PC-9 (cell line): Measurements from ENCODE around the gene SLC22A1. TPM values are rescaled to one million over a fixed set of nuclear protein-coding genes. Genes with fewer than 3 reads are reported as not detected.
"Not testable (repeated sequence)": the region's sequence is repeated elsewhere in the genome, so short reads cannot be mapped to it uniquely, and the experiment has no call there.

Source experiments
- BruUV-seq: library from RNA; stranded (reverse); fragments of 400-500 nt; replicated peaks from 2 replicates; lab custom pipeline; 2021; lab: Mats Ljungman, UMichigan
- CTCF ChIA-PET: fragments of 300-600 bp; sonication (Branson Sonifier 250); formaldehyde crosslinking; loops from one replicate; lab custom pipeline; 2022; ENCODE audit warnings: antibody characterized with exemption; lab: Charles Lee
- POLR2A ChIA-PET: fragments of 300-600 bp; sonication (Branson Sonifier 250); formaldehyde crosslinking; loops from one replicate; lab custom pipeline; 2022; ENCODE audit warnings: antibody characterized with exemption; ENCODE audit not compliant: unreplicated experiment; lab: Charles Lee
- DNase-seq, 2 experiments: peaks; one replicate each; pipeline versions ENCODE4 v3.0.0 to v3.0.0-alpha.2; 2015 to 2022; ENCODE audit warnings: mixed read lengths in 1 of 2
- H2AFZ ChIP-seq: fragments of 200-600 bp; sonication (generic); 2 replicates; pipeline ENCODE4 v1.8.1; 2017; ENCODE audit warnings: antibody characterized with exemption
- H3F3A ChIP-seq: fragments of 200-600 bp; sonication (generic); 2 replicates; pipeline ENCODE4 v1.8.1; 2017; ENCODE audit warnings: antibody characterized with exemption, mild to moderate bottlenecking, low read depth; ENCODE audit not compliant: insufficient read depth
- H3K27ac ChIP-seq: fragments of 200-600 bp; sonication (generic); 2 replicates; pipeline ENCODE4 v1.6.1; 2016; ENCODE audit warnings: mixed run types
- H3K27me3 ChIP-seq: fragments of 200-600 bp; sonication (generic); 2 replicates; pipeline ENCODE4 v1.6.1; 2016; ENCODE audit warnings: low read depth, mixed run types; ENCODE audit not compliant: insufficient read depth
- H3K36me3 ChIP-seq: fragments of 200-600 bp; sonication (generic); 2 replicates; pipeline ENCODE4 v1.6.1; 2016; ENCODE audit warnings: low read depth, mixed run types
- H3K4me1 ChIP-seq: fragments of 200-600 bp; sonication (generic); replicated peaks from 2 replicates; pipeline ENCODE4 v1.6.1; 2016; ENCODE audit warnings: mixed run types; ENCODE audit not compliant: insufficient read depth
- H3K4me2 ChIP-seq: fragments of 200-600 bp; sonication (generic); 2 replicates; pipeline ENCODE4 v1.6.1; 2017; ENCODE audit warnings: mixed run types
- H3K4me3 ChIP-seq: fragments of 200-600 bp; sonication (generic); 2 replicates; pipeline ENCODE4 v1.6.1; 2016; ENCODE audit warnings: mixed run types
- H3K79me2 ChIP-seq: fragments of 200-600 bp; sonication (generic); 2 replicates; pipeline ENCODE4 v1.6.1; 2017; ENCODE audit warnings: low read depth, mixed run types
- H3K9me2 ChIP-seq: fragments of 200-600 bp; sonication (generic); 2 replicates; pipeline ENCODE4 v1.8.1; 2017; ENCODE audit warnings: mild to moderate bottlenecking; ENCODE audit not compliant: insufficient read depth
- H3K9me3 ChIP-seq: fragments of 200-600 bp; sonication (generic); 2 replicates; pipeline ENCODE4 v1.8.1; 2016; ENCODE audit warnings: low read depth; ENCODE audit not compliant: insufficient read depth
- H4K20me1 ChIP-seq: fragments of 200-600 bp; sonication (generic); 2 replicates; pipeline ENCODE4 v1.8.1; 2017; ENCODE audit not compliant: insufficient read depth
- EZH2 ChIP-seq: fragments of 200-600 bp; sonication (generic); IDR thresholded peaks from 2 replicates; pipeline ENCODE4 v1.8.0; 2017; ENCODE audit warnings: antibody characterized with exemption, low read depth
- intact Hi-C: fragments of 100-400 bp; cut with micrococcal nuclease; formaldehyde crosslinking; loops from one replicate; pipeline ENCODE4 v1.10.0; 2022; ENCODE audit not compliant: unreplicated experiment
- total RNA-seq: library from RNA; stranded (reverse); gene quantifications from 2 replicates; pipeline ENCODE4 v1.2.3, GENCODE V29; 2021
- TF ChIP-seq, protein P1 (sequence below): fragments of 200-600 bp; sonication (generic); conservative IDR thresholded peaks from 2 replicates; pipeline ENCODE4 v1.6.1; 2017; ENCODE audit warnings: mixed run types, antibody characterized with exemption, mild to moderate bottlenecking, moderate library complexity

Gene SLC22A1
- total RNA-seq, 1 experiment from 2014 or later: not detected

DNA sequence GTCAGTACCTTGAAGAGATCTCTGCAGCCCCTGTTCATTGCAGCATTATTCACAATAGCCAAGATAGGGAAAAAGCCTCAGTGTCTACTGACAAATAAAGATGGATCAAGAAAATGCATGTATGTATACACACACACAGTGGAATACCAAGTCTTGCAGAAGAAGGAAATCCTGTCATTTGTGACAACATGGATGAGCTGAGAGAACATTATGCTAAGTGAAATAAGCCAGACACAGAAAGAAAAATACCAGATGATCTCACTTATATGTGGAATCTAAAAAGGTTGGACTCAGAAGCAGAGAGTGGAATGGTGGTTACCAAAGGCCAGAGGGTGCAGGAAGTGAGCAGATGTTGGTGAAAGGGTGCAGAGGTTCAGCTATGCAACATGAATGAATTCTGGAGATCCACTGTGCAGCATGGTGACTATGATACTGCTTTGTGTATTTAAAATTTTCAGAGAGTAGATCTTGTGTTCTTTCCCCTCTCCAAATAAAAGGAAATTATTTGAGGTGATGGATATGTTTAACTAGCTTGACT, 11.0 kb upstream of the SLC22A1 start:
- Histone ChIP-seq H3F3A (no peaks in the 10 kb centered on the region), H4K20me1 (no peaks in the 10 kb centered on the region), H2AFZ (no peak overlapping the region), H3K9me3 (no peaks in the 10 kb centered on the region), H3K27me3 (no peaks in the 10 kb centered on the region), H3K27ac (no peak overlapping the region), H3K79me2 (no peaks in the 10 kb centered on the region), H3K4me1 (no peaks in the 10 kb centered on the region), H3K4me3 (no peak overlapping the region), H3K4me2 (no peak overlapping the region), H3K36me3 (no peaks in the 10 kb centered on the region), H3K9me2 (no peaks in the 10 kb centered on the region)
- no peak for DNase-seq
- POLR2A ChIA-PET: no interaction called here
- BruUV-seq: no TSS peak
- TF ChIP-seq, protein P1, sequence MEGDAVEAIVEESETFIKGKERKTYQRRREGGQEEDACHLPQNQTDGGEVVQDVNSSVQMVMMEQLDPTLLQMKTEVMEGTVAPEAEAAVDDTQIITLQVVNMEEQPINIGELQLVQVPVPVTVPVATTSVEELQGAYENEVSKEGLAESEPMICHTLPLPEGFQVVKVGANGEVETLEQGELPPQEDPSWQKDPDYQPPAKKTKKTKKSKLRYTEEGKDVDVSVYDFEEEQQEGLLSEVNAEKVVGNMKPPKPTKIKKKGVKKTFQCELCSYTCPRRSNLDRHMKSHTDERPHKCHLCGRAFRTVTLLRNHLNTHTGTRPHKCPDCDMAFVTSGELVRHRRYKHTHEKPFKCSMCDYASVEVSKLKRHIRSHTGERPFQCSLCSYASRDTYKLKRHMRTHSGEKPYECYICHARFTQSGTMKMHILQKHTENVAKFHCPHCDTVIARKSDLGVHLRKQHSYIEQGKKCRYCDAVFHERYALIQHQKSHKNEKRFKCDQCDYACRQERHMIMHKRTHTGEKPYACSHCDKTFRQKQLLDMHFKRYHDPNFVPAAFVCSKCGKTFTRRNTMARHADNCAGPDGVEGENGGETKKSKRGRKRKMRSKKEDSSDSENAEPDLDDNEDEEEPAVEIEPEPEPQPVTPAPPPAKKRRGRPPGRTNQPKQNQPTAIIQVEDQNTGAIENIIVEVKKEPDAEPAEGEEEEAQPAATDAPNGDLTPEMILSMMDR: no peak
- no peak for TF ChIP-seq EZH2
- CTCF ChIA-PET: no interaction called here
- intact Hi-C loops: no loop called here

DNA sequence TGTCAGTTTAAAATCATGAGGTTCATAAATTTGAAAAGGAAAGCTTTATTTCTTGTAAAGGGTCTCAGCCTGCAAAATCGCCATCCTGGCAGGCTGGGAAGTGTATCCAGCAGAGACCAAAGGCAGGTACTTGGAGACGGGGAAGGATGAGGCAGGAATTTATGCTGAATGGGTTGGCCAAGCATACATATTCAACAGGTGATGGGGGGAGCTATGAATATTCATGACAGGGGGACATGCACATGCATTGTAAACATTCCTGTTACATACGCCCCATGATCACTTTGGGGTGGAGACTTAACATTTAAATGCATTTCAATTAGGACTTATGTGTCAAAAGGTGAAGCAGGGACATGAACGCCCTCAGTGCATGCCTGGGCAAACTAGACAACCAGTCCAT, 9.8 kb upstream of the SLC22A1 start:
- Histone ChIP-seq H3K36me3 (no peaks in the 10 kb centered on the region), H3K27me3 (no peaks in the 10 kb centered on the region), H3K4me2 (no peak overlapping the region), H4K20me1 (no peaks in the 10 kb centered on the region), H3K79me2 (no peaks in the 10 kb centered on the region), H3K9me2 (no peaks in the 10 kb centered on the region), H3F3A (no peaks in the 10 kb centered on the region), H2AFZ (no peak overlapping the region), H3K4me3 (no peak overlapping the region), H3K9me3 (no peaks in the 10 kb centered on the region), H3K27ac (no peak overlapping the region), H3K4me1 (no peaks in the 10 kb centered on the region)
- DNase-seq: no peak
- POLR2A ChIA-PET: no interaction called here
- CTCF ChIA-PET: no interaction called here
- intact Hi-C loops: no loop called here
- BruUV-seq: no TSS peak
- TF ChIP-seq, protein P1: no peak
- TF ChIP-seq EZH2: no peak

DNA sequence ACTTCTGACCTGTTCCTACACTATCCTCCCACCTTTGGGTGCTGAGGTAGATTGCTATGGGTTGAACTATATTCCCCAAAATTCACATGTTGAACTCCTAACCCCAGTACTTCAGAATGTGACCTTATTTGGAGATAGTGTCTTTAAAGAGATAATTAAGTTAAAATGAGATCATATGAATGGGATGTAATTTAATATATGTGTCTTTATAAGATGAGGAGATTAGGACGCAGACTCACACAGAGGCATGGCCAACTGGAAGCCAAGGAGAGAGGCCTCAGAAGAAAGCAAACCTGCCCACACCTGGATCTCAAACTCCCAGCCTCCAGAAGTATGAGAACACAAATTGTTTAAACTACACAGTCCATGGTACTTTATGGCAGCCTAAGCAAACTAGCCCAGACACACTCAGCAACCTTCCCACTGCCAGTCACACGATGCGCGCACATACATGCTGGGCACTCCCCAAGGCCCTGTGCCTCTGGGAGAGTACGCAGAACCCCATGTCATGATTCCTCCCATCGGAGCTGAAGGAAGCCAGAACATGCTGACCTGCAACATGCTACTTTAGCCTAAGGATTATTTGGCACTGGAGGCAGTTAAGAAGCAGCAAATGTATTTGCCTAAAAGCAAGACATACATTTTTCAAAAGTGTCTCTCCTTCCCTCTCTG, 8.9 kb upstream of the SLC22A1 start:
- H3K9me2 ChIP-seq: no peaks in the 10 kb centered on the region
- no peaks in the 10 kb centered on the region for H3K9me3 ChIP-seq
- no peaks in the 10 kb centered on the region for H3K36me3 ChIP-seq
- DNase-seq: no peak
- no peak overlapping the region for H3K4me2 ChIP-seq
- no peaks in the 10 kb centered on the region for H3K27me3 ChIP-seq
- no peaks in the 10 kb centered on the region for H4K20me1 ChIP-seq
- TF ChIP-seq, protein P1: no peak
- no peak for TF ChIP-seq EZH2
- POLR2A ChIA-PET: no interaction called here
- no peaks in the 10 kb centered on the region for H3K4me1 ChIP-seq
- H3K4me3 ChIP-seq: no peak overlapping the region
- no peaks in the 10 kb centered on the region for H3K79me2 ChIP-seq
- no TSS peak for BruUV-seq
- CTCF ChIA-PET: no interaction called here
- H3K27ac ChIP-seq: no peak overlapping the region
- no peak overlapping the region for H2AFZ ChIP-seq
- no peaks in the 10 kb centered on the region for H3F3A ChIP-seq
- intact Hi-C loops: no loop called here

DNA sequence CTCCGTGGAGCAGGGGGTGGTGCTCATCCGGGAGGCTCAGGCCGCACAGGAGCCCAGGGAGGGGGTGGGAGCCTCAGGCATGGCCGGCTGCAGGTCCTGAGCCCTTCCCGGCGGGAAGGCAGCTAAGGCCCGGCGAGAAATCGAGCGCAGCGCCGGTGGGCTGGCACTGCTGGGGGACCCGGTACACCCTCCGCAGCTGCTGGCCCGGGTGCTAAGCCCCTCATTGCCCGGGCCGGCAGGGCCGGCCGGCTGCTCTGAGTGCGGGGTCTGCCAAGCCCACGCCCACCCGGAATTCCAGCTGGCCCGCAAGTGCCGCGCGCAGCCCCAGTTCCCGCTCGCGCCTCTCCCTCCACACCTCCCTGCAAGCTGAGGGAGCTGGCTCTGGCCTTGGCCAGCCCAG, 7.1 kb upstream of the SLC22A1 start:
- H3K4me1 ChIP-seq, H3K4me2 ChIP-seq, H3K79me2 ChIP-seq, POLR2A ChIA-PET, H3K9me3 ChIP-seq, H2AFZ ChIP-seq, CTCF ChIA-PET, H3K27me3 ChIP-seq, H3K4me3 ChIP-seq, H3K27ac ChIP-seq, intact Hi-C loops, H3F3A ChIP-seq, H3K9me2 ChIP-seq, BruUV-seq, H4K20me1 ChIP-seq, DNase-seq, H3K36me3 ChIP-seq: not testable (repeated sequence)
